Keratinocyte (primary cell): ENCODE results near the gene CD27. TPM values are rescaled to one million over a fixed set of nuclear protein-coding genes. Genes with fewer than 3 reads are reported as not detected.

Experiments used
- DNase-seq: peaks from one replicate; pipeline ENCODE4 v3.0.0-alpha.2; 2011; ENCODE audit warnings: low read depth, missing footprints, low spot score
- FAIRE-seq: peaks from 2 replicates; lab custom pipeline; 2011; peaks lifted over from hg19 to GRCh38; lab: Jason Lieb, UNC
- H2AFZ ChIP-seq: 2 replicates; pipeline ENCODE4 v1.6.0; 2012; ENCODE audit warnings: low read length, control low read depth, inconsistent platforms; ENCODE audit not compliant: control insufficient read depth
- H3K27ac ChIP-seq: 2 replicates; pipeline ENCODE4 v1.5.1; 2011; ENCODE audit warnings: low read length; ENCODE audit not compliant: control insufficient read depth, insufficient read depth
- H3K27me3 ChIP-seq: 3 replicates; pipeline ENCODE4 v1.6.0; 2011; ENCODE audit warnings: low read length; ENCODE audit not compliant: control insufficient read depth, insufficient read depth; ENCODE audit errors: extremely low read depth
- H3K36me3 ChIP-seq, 2 experiments: 2 replicates in 1 of 2; 3 replicates in 1 of 2; pipeline ENCODE4 v1.5.1; 2011; ENCODE audit warnings: low read length in 2 of 2, mild to moderate bottlenecking in 1 of 2; ENCODE audit not compliant: control insufficient read depth in 2 of 2, insufficient read depth in 2 of 2; ENCODE audit errors: extremely low read depth in 1 of 2
- H3K4me1 ChIP-seq: 3 replicates; pipeline ENCODE4 v1.5.1; 2011; ENCODE audit warnings: low read length; ENCODE audit not compliant: control insufficient read depth, insufficient read depth; ENCODE audit errors: extremely low read depth
- H3K4me2 ChIP-seq: 3 replicates; pipeline ENCODE4 v1.6.0; 2011; ENCODE audit warnings: low read depth, low read length; ENCODE audit not compliant: control insufficient read depth, insufficient read depth; ENCODE audit errors: extremely low read depth
- H3K4me3 ChIP-seq, 3 experiments: fragments of 200-600 bp in 1 of 3; sonication (generic) in 1 of 3; 2 replicates in 2 of 3; 3 replicates in 1 of 3; pipeline ENCODE4 v1.5.1; 2011 to 2016; ENCODE audit warnings: low read length in 3 of 3, mild to moderate bottlenecking in 3 of 3, control low read depth in 2 of 3, inconsistent platforms in 1 of 3, low read depth in 1 of 3, mixed read lengths in 1 of 3, mixed run types in 1 of 3, moderate library complexity in 1 of 3; ENCODE audit not compliant: control insufficient read depth in 2 of 3, insufficient read depth in 2 of 3; ENCODE audit errors: extremely low read depth in 1 of 3
- H3K79me2 ChIP-seq: 2 replicates; pipeline ENCODE4 v1.6.0; 2012; ENCODE audit warnings: low read length; ENCODE audit not compliant: control insufficient read depth, insufficient read depth
- H3K9ac ChIP-seq: 3 replicates; pipeline ENCODE4 v1.6.0; 2011; ENCODE audit warnings: low read length; ENCODE audit not compliant: control insufficient read depth, insufficient read depth; ENCODE audit errors: extremely low read depth
- H3K9me1 ChIP-seq: 3 replicates; pipeline ENCODE4 v1.6.0; 2011; ENCODE audit warnings: low read length; ENCODE audit not compliant: control insufficient read depth, insufficient read depth; ENCODE audit errors: extremely low read depth
- H3K9me3 ChIP-seq: 2 replicates; pipeline ENCODE4 v1.5.1; 2012; ENCODE audit warnings: low read depth, low read length; ENCODE audit not compliant: control insufficient read depth
- H4K20me1 ChIP-seq: 3 replicates; pipeline ENCODE4 v1.6.0; 2011; ENCODE audit warnings: low read length; ENCODE audit not compliant: control insufficient read depth, insufficient read depth; ENCODE audit errors: extremely low read depth
- EZH2 ChIP-seq: IDR thresholded peaks from one replicate; pipeline ENCODE4 v1.6.1; 2012; ENCODE audit warnings: inconsistent platforms, mild to moderate bottlenecking, low read length, moderate library complexity
- dilution Hi-C: fragments of 300-500 bp; cut with MboI; formaldehyde crosslinking; loops from one replicate; pipeline ENCODE4 v1.7.0; 2020; ENCODE audit warnings: low sequenced_read_pairs; ENCODE audit not compliant: extremely low pct_ligation_motif_present
- polyA plus RNA-seq, 5 experiments: library from polyadenylated mRNA; depleted of rRNA in 3 of 5; stranded (reverse) in 3 of 5; stranded (forward) in 1 of 5; unstranded in 1 of 5; fragments of >200 nt; gene quantifications; 1 replicate in 1 of 5; 2 replicates in 3 of 5; 3 replicates in 1 of 5; pipeline versions ENCODE4 v1.2.1 to v1.2.3, GENCODE V29; 2011 to 2012; ENCODE audit warnings: missing spikeins in 2 of 5, low read depth in 1 of 5, low replicate concordance in 1 of 5
- TF ChIP-seq, protein P1 (sequence below), 3 experiments: IDR thresholded peaks in 1 of 3; conservative IDR thresholded peaks in 1 of 3; optimal IDR thresholded peaks in 1 of 3; 2 replicates in 2 of 3; 3 replicates in 1 of 3; pipeline versions ENCODE3 to v1.5.1; 2011; ENCODE audit warnings: low read length in 3 of 3, mild to moderate bottlenecking in 3 of 3, moderate library complexity in 2 of 3, control low read depth in 1 of 3, inconsistent platforms in 1 of 3; ENCODE audit not compliant: insufficient read depth in 2 of 3; ENCODE audit errors: extremely low read depth in 1 of 3

CD27 gene
- polyA plus RNA-seq, 1 donor (not counting 4 experiments of a cell fraction or from before 2014, with no cell fraction given): not detected

DNA sequence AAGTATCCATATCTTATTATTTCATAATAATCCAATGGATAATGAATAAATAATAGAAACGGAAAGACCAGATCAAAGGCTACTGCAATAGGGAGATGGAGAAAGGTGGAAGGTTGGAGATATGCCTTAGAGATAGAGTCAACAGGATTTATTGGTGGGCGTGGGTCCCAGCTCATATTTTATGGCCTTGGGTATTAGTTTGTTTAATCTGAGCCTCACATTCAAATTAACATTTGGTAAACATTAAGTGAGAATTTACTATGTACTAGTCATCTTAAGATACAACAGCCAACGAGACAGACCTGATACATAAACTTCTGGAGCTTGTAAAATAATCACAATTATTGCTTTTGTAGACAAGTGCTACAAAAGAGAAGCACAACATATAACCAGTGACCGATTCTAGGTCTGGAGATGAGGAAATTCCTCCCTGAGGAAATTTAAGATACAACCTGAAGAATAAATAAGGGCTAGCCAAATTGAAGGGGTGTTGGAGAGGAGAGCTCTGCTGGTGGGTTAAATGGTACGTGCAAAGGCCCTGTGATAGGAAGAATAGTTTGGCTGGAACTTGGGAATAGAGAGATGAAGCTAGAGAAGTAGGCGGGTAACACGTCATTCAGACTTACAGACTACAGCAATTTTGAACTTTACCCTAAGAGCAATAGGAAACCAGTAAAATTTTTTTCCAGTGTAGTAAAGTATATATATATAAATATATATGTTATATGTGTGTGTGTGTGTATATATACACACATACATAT, 44.7 kb upstream of the CD27 start:
- H3K9me1 ChIP-seq: no peaks in the 10 kb centered on the region
- TF ChIP-seq EZH2: no peak
- TF ChIP-seq, protein P1, sequence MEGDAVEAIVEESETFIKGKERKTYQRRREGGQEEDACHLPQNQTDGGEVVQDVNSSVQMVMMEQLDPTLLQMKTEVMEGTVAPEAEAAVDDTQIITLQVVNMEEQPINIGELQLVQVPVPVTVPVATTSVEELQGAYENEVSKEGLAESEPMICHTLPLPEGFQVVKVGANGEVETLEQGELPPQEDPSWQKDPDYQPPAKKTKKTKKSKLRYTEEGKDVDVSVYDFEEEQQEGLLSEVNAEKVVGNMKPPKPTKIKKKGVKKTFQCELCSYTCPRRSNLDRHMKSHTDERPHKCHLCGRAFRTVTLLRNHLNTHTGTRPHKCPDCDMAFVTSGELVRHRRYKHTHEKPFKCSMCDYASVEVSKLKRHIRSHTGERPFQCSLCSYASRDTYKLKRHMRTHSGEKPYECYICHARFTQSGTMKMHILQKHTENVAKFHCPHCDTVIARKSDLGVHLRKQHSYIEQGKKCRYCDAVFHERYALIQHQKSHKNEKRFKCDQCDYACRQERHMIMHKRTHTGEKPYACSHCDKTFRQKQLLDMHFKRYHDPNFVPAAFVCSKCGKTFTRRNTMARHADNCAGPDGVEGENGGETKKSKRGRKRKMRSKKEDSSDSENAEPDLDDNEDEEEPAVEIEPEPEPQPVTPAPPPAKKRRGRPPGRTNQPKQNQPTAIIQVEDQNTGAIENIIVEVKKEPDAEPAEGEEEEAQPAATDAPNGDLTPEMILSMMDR (optimal IDR thresholded peaks at IDR 0.05 in 1 of 3, IDR thresholded peaks at IDR 0.05 in 1 of 3, conservative IDR thresholded peaks at IDR 0.05 in 1 of 3; ENCODE audit: extremely low read depth in 1 of 3, insufficient read depth in 2 of 3, low read length in 3 of 3): no peak
- H3K36me3 ChIP-seq: peaks cover 0 to 2% of the 10 kb centered on the region in 2 experiments
- no peak for FAIRE-seq
- H2AFZ ChIP-seq: no peak overlapping the region
- H3K4me2 ChIP-seq: no peak overlapping the region
- dilution Hi-C loops: no loop called here
- no peaks in the 10 kb centered on the region for H4K20me1 ChIP-seq
- H3K27me3 ChIP-seq: no peaks in the 10 kb centered on the region
- H3K4me1 ChIP-seq: no peaks in the 10 kb centered on the region
- DNase-seq: no peak
- H3K79me2 ChIP-seq: no peaks in the 10 kb centered on the region
- no peak overlapping the region for H3K4me3 ChIP-seq
- no peaks in the 10 kb centered on the region for H3K9me3 ChIP-seq
- H3K9ac ChIP-seq: no peak overlapping the region
- no peak overlapping the region for H3K27ac ChIP-seq

DNA sequence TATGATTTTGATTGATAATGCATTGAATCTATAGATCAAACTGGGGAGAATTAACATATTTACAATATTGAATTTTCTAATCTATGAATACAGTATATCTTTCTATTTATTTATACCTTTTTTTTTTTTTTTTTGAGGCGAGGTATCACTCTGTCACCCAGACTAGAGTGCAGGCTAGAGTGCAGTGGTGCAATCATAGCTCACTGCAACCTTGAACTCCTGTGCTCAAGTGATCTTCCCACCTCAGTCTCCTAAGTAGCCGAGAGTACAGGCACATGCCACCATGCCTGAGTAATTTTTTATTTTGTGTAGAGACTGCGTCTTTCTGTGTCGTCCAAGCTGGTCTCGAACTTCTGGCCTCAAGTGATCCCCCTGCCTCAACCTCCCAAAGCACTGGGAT, 40.4 kb upstream of the CD27 start:
- Histone ChIP-seq H3K9me3 (no peaks in the 10 kb centered on the region), H3K79me2 (no peaks in the 10 kb centered on the region), H4K20me1 (no peaks in the 10 kb centered on the region), H3K9me1 (no peaks in the 10 kb centered on the region), H3K4me2 (no peak overlapping the region), H3K27me3 (no peaks in the 10 kb centered on the region), H3K4me1 (no peaks in the 10 kb centered on the region), H3K36me3 (peaks cover 0 to 2% of the 10 kb centered on the region in 2 experiments), H3K27ac (no peak overlapping the region), H2AFZ (no peak overlapping the region), H3K9ac (no peak overlapping the region), H3K4me3 (no peak overlapping the region)
- FAIRE-seq (no peak), DNase-seq (no peak)
- dilution Hi-C loops: no loop called here
- TF ChIP-seq, protein P1 (optimal IDR thresholded peaks at IDR 0.05 in 1 of 3, IDR thresholded peaks at IDR 0.05 in 1 of 3, conservative IDR thresholded peaks at IDR 0.05 in 1 of 3; ENCODE audit: extremely low read depth in 1 of 3, insufficient read depth in 2 of 3, low read length in 3 of 3): no peak
- TF ChIP-seq EZH2: no peak
